HepG2 (cell line): Measurements from ENCODE around the gene IFNK. TPM values are rescaled to one million over a fixed set of nuclear protein-coding genes. Genes with fewer than 3 reads are reported as not detected.

Source experiments
- ATAC-seq: fragments of 200-7000 bp; cut with Tn5 transposase; 3 replicates; pipeline ENCODE4 v1.9.1; 2020; ENCODE audit warnings: mild to moderate bottlenecking, moderate library complexity
- BruUV-seq: library from RNA; stranded (reverse); fragments of 400-500 nt; replicated peaks from 2 replicates; lab custom pipeline; 2021; lab: Mats Ljungman, UMichigan
- CTCF ChIA-PET: fragments of 300-600 bp; formaldehyde crosslinking; extraction: SDS; loops from one replicate; lab custom pipeline; 2021; ENCODE audit warnings: low total read pairs, inconsistent platforms, low intra/inter-chr PET ratio; lab: Yijun Ruan, JAX
- POLR2A ChIA-PET: fragments of 350-600 bp; sonication (Branson Sonifier 250); formaldehyde crosslinking; loops from one replicate; lab custom pipeline; 2020; ENCODE audit warnings: antibody characterized with exemption, inconsistent platforms; lab: Yijun Ruan, JAX
- DNase-seq: peaks from one replicate; pipeline ENCODE4 v3.0.0-alpha.2; 2015; ENCODE audit warnings: low spot score
- FAIRE-seq: peaks from 3 replicates; lab custom pipeline; 2011; peaks lifted over from hg19 to GRCh38; lab: Jason Lieb, UNC
- H2AFZ ChIP-seq: one replicate; pipeline ENCODE4 v1.6.1; 2011; ENCODE audit warnings: low read length, inconsistent platforms
- H3K27ac ChIP-seq: fragments of 300-600 bp; 3 replicates; pipeline ENCODE4 v1.8.0; 2011; ENCODE audit warnings: mixed run types, mild to moderate bottlenecking, mixed read lengths, low read length, inconsistent platforms; ENCODE audit not compliant: insufficient read depth; ENCODE audit errors: extremely low read length
- H3K27me3 ChIP-seq, 2 experiments: fragments of 200-600 bp in 1 of 2; 2 replicates in 1 of 2; 3 replicates in 1 of 2; pipeline versions ENCODE4 v1.6.0 to v1.8.0; 2011; ENCODE audit warnings: low read length in 2 of 2, mild to moderate bottlenecking in 2 of 2, moderate library complexity in 2 of 2, inconsistent platforms in 1 of 2; ENCODE audit not compliant: insufficient read depth in 2 of 2, control insufficient read depth in 1 of 2
- H3K36me3 ChIP-seq, 2 experiments: fragments of 200-600 bp in 1 of 2; replicated peaks in 1 of 2; 2 replicates in 1 of 2; 3 replicates in 1 of 2; pipeline versions ENCODE4 v1.5.1 to v1.8.0; 2011; ENCODE audit warnings: low read length in 2 of 2, inconsistent platforms in 1 of 2; ENCODE audit not compliant: insufficient read depth in 2 of 2, control insufficient read depth in 1 of 2
- H3K4me1 ChIP-seq: 2 replicates; pipeline ENCODE4 v1.5.1; 2012; ENCODE audit warnings: low read length, inconsistent platforms; ENCODE audit not compliant: insufficient read depth
- H3K4me2 ChIP-seq: 2 replicates; pipeline ENCODE4 v1.6.0; 2011; ENCODE audit warnings: low read depth, low read length, inconsistent platforms
- H3K4me3 ChIP-seq, 3 experiments: fragments of 200-600 bp in 1 of 3; sonication (generic), shearing (Covaris generic) in 1 of 3; replicated peaks in 1 of 3; 2 replicates each; pipeline ENCODE4 v1.5.1; 2011 to 2016; ENCODE audit warnings: low read length in 3 of 3, inconsistent platforms in 2 of 3, low read depth in 2 of 3, mild to moderate bottlenecking in 2 of 3, control low read depth in 1 of 3, mixed read lengths in 1 of 3; ENCODE audit not compliant: insufficient read depth in 1 of 3
- H3K79me2 ChIP-seq: one replicate; pipeline ENCODE4 v1.6.1; 2011; ENCODE audit warnings: low read length, inconsistent platforms; ENCODE audit not compliant: insufficient read depth
- H3K9ac ChIP-seq: 2 replicates; pipeline ENCODE4 v1.6.0; 2011; ENCODE audit warnings: mild to moderate bottlenecking, low read depth, low read length, inconsistent platforms; ENCODE audit not compliant: insufficient read depth
- H3K9me3 ChIP-seq: 2 replicates; pipeline ENCODE4 v1.5.1; 2012; ENCODE audit warnings: mild to moderate bottlenecking, low read length
- H4K20me1 ChIP-seq: 2 replicates; pipeline ENCODE4 v1.6.0; 2011; ENCODE audit warnings: inconsistent platforms, mild to moderate bottlenecking, low read length, moderate library complexity; ENCODE audit not compliant: insufficient read depth
- ASH2L ChIP-seq: fragments of 300-600, 200-600 bp; sonication (generic); IDR thresholded peaks from 2 replicates; pipeline ENCODE4 v1.7.0; 2017; ENCODE audit warnings: low read depth, mild to moderate bottlenecking, moderate library complexity, mixed read lengths, low read length; ENCODE audit not compliant: insufficient read length
- ETV6 ChIP-seq: sonication (generic); formaldehyde crosslinking; conservative IDR thresholded peaks from 2 replicates; pipeline ENCODE4 v1.4.0; 2020; ENCODE audit warnings: missing genetic modification reagents
- GABPB1 ChIP-seq: IDR thresholded peaks from 2 replicates; pipeline ENCODE4 v1.6.1; 2016; ENCODE audit warnings: mild to moderate bottlenecking, missing genetic modification reagents, moderate library complexity, missing compliant biosample characterization
- KDM3A ChIP-seq: IDR thresholded peaks from 2 replicates; pipeline ENCODE4 v1.6.1; 2018; ENCODE audit warnings: low read depth, missing compliant biosample characterization
- NAIF1 ChIP-seq: sonication (generic); formaldehyde crosslinking; IDR thresholded peaks from 2 replicates; pipeline ENCODE4 v1.5.0; 2020; ENCODE audit warnings: mild to moderate bottlenecking, missing genetic modification reagents, borderline replicate concordance
- ZNF382 ChIP-seq: sonication (generic); formaldehyde crosslinking; IDR thresholded peaks from 2 replicates; pipeline ENCODE4 v1.5.0; 2020; ENCODE audit warnings: missing genetic modification reagents, mild to moderate bottlenecking, borderline replicate concordance
- ZNF441 ChIP-seq: sonication (generic); formaldehyde crosslinking; IDR thresholded peaks from 2 replicates; pipeline ENCODE4 v1.7.0; 2021; ENCODE audit warnings: missing genetic modification reagents, borderline replicate concordance
- ZNF549 ChIP-seq: sonication (generic); formaldehyde crosslinking; IDR thresholded peaks from 2 replicates; pipeline ENCODE4 v1.5.0; 2020; ENCODE audit warnings: missing genetic modification reagents
- ZNF709 ChIP-seq: sonication (generic); formaldehyde crosslinking; IDR thresholded peaks from 2 replicates; pipeline ENCODE4 v1.5.0; 2020; ENCODE audit warnings: mild to moderate bottlenecking, missing genetic modification reagents
- ZSCAN25 ChIP-seq: sonication (generic); formaldehyde crosslinking; IDR thresholded peaks from 2 replicates; pipeline ENCODE4 v1.8.0; 2022; ENCODE audit warnings: mild to moderate bottlenecking, missing genetic modification reagents
- ZSCAN31 ChIP-seq: sonication (generic); formaldehyde crosslinking; IDR thresholded peaks from 2 replicates; pipeline ENCODE4 v1.5.0; 2020; ENCODE audit warnings: low read depth, mild to moderate bottlenecking, missing genetic modification reagents
- WGBS: methylation state at CpG from one replicate; pipeline ENCODE4 v1.1.6; 2017; ENCODE audit warnings: low lambda C conversion rate; 5-methylcytosine and 5-hydroxymethylcytosine counted together
- in situ Hi-C: cut with HindIII; loops from 2 replicates; pipeline ENCODE4 v1.10.0; 2017; ENCODE audit warnings: low pct_unique_long_range_greater_than_20kb; ENCODE audit not compliant: extremely low pct_ligation_motif_present
- intact Hi-C: fragments of 100-400 bp; cut with micrococcal nuclease; formaldehyde crosslinking; loops from one replicate; pipeline ENCODE4 v1.10.0; 2022; ENCODE audit not compliant: unreplicated experiment
- polyA plus RNA-seq, 8 experiments: library from polyadenylated mRNA; depleted of rRNA in 3 of 8; stranded (reverse) in 7 of 8; unstranded in 1 of 8; fragments of >200 nt; fragmentation: Illumina TruSeq in 4 of 8; extraction: Trizol in 4 of 8; gene quantifications; 2 replicates each; pipeline versions ENCODE4 v1.2.1 to v1.2.3, GENCODE V29; 2011 to 2016; ENCODE audit warnings: low read depth in 4 of 8, missing spikeins in 1 of 8, mixed read lengths in 1 of 8; ENCODE audit not compliant: insufficient read depth in 1 of 8
- total RNA-seq, 5 experiments: library from RNA; depleted of rRNA; stranded (reverse); fragments of >200 nt; fragmentation: Illumina TruSeq; extraction: Trizol; gene quantifications; 2 replicates each; pipeline ENCODE4 v1.2.3, GENCODE V29; 2016; ENCODE audit warnings: low read depth in 1 of 5
- TF ChIP-seq, protein P1 (sequence below): sonication (generic); formaldehyde crosslinking; IDR thresholded peaks from 2 replicates; pipeline ENCODE4 v1.4.0; 2020; ENCODE audit warnings: mild to moderate bottlenecking, missing genetic modification reagents
- TF ChIP-seq, protein P2 (sequence below): sonication (generic); formaldehyde crosslinking; IDR thresholded peaks from 2 replicates; pipeline ENCODE4 v1.5.1; 2020; ENCODE audit warnings: mild to moderate bottlenecking, missing genetic modification reagents, moderate library complexity
- TF ChIP-seq, protein P3 (sequence below): sonication (generic); formaldehyde crosslinking; IDR thresholded peaks from 2 replicates; pipeline ENCODE4 v1.8.0; 2022; ENCODE audit warnings: mild to moderate bottlenecking, missing genetic modification reagents, moderate library complexity

IFNK gene
- total and polyA plus RNA-seq, 2 of the 13 experiments (the other 11 are each of a cell fraction or from before 2014, with no cell fraction given), result not detected

DNA sequence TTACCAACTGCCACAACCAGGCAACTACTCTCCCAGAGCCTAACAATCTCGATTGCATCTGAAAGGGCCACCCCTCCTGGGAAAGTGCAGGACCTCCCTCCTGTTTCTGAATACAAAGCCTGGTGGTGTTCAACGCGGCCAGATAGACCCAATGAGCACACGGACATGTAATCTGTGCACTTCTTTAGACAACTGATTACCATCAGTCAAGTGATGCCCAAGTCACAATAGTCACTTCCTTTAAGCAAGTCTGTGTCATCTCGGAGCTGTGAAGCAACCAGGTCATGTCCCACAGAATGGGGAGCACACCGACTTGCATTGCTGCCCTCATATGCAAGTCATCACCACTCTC is 48.5 kb downstream of the IFNK start (continued):
- TF ChIP-seq ZSCAN31 (CRISPR knock-in tag) (no peak), ASH2L (peak; percentile 2)
- TF ChIP-seq, all 625 proteins: peak for 3

DNA sequence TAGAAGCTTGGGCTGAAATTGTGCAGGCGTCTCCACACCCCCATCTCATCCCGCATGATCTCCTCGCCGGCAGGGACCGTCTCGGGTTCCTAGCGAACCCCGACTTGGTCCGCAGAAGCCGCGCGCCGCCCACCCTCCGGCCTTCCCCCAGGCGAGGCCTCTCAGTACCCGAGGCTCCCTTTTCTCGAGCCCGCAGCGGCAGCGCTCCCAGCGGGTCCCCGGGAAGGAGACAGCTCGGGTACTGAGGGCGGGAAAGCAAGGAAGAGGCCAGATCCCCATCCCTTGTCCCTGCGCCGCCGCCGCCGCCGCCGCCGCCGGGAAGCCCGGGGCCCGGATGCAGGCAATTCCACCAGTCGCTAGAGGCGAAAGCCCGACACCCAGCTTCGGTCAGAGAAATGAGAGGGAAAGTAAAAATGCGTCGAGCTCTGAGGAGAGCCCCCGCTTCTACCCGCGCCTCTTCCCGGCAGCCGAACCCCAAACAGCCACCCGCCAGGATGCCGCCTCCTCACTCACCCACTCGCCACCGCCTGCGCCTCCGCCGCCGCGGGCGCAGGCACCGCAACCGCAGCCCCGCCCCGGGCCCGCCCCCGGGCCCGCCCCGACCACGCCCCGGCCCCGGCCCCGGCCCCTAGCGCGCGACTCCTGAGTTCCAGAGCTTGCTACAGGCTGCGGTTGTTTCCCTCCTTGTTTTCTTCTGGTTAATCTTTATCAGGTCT is 49.0 kb downstream of the IFNK start, which contains the start of gene C9orf72:
TSS of gene C9orf72 (minus strand) at position 564 of the 716 bp plus-strand sequence. CDS start 6,361 bp downstream, outside the sequence.
- WGBS, result under 1% methylated on average over 17 of the region's 72 CpGs
- peak within 1 kb of the TSS; percentile 47 to 79 (median 60) for H3K4me3 ChIP-seq
- FAIRE-seq (no peak), ATAC-seq (peak; percentile 93), DNase-seq (peak; percentile 27)
- no peaks in the 10 kb centered on the region for H3K9me3 ChIP-seq
- peaks cover 50% of the 10 kb centered on the region for H3K4me1 ChIP-seq
- H3K79me2 ChIP-seq, result no peaks in the 10 kb centered on the region
- ChIA-PET CTCF (no interaction called here), POLR2A (no interaction called here)
- H3K27ac ChIP-seq, result peak within 1 kb of the TSS; percentile 73
- no TSS peak for BruUV-seq
- intact Hi-C loops, result no loop called here
- no peaks in the 10 kb centered on the region for H4K20me1 ChIP-seq
- in situ Hi-C loops, result no loop called here
- peak within 1 kb of the TSS; percentile 98 for H3K4me2 ChIP-seq
- H2AFZ ChIP-seq, result peak within 1 kb of the TSS; percentile 76
- H3K36me3 ChIP-seq, result no peaks in the 10 kb centered on the region; a peak in 1 of 5 replicates
- H3K27me3 ChIP-seq, result no peaks in the 10 kb centered on the region; a peak in 1 of 5 replicates
- H3K9ac ChIP-seq, result peak within 1 kb of the TSS; percentile 73
- TF ChIP-seq, protein P1, sequence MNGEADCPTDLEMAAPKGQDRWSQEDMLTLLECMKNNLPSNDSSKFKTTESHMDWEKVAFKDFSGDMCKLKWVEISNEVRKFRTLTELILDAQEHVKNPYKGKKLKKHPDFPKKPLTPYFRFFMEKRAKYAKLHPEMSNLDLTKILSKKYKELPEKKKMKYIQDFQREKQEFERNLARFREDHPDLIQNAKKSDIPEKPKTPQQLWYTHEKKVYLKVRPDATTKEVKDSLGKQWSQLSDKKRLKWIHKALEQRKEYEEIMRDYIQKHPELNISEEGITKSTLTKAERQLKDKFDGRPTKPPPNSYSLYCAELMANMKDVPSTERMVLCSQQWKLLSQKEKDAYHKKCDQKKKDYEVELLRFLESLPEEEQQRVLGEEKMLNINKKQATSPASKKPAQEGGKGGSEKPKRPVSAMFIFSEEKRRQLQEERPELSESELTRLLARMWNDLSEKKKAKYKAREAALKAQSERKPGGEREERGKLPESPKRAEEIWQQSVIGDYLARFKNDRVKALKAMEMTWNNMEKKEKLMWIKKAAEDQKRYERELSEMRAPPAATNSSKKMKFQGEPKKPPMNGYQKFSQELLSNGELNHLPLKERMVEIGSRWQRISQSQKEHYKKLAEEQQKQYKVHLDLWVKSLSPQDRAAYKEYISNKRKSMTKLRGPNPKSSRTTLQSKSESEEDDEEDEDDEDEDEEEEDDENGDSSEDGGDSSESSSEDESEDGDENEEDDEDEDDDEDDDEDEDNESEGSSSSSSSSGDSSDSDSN (CRISPR knock-in tag), result peak; percentile 59
- TF ChIP-seq, protein P2, sequence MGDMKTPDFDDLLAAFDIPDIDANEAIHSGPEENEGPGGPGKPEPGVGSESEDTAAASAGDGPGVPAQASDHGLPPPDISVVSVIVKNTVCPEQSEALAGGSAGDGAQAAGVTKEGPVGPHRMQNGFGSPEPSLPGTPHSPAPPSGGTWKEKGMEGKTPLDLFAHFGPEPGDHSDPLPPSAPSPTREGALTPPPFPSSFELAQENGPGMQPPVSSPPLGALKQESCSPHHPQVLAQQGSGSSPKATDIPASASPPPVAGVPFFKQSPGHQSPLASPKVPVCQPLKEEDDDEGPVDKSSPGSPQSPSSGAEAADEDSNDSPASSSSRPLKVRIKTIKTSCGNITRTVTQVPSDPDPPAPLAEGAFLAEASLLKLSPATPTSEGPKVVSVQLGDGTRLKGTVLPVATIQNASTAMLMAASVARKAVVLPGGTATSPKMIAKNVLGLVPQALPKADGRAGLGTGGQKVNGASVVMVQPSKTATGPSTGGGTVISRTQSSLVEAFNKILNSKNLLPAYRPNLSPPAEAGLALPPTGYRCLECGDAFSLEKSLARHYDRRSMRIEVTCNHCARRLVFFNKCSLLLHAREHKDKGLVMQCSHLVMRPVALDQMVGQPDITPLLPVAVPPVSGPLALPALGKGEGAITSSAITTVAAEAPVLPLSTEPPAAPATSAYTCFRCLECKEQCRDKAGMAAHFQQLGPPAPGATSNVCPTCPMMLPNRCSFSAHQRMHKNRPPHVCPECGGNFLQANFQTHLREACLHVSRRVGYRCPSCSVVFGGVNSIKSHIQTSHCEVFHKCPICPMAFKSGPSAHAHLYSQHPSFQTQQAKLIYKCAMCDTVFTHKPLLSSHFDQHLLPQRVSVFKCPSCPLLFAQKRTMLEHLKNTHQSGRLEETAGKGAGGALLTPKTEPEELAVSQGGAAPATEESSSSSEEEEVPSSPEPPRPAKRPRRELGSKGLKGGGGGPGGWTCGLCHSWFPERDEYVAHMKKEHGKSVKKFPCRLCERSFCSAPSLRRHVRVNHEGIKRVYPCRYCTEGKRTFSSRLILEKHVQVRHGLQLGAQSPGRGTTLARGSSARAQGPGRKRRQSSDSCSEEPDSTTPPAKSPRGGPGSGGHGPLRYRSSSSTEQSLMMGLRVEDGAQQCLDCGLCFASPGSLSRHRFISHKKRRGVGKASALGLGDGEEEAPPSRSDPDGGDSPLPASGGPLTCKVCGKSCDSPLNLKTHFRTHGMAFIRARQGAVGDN (CRISPR knock-in tag), result peak; percentile 62; the same call in 1 of the 2 replicates
- TF ChIP-seq ETV6 (CRISPR knock-in tag), result no peak
- TF ChIP-seq, protein P3, sequence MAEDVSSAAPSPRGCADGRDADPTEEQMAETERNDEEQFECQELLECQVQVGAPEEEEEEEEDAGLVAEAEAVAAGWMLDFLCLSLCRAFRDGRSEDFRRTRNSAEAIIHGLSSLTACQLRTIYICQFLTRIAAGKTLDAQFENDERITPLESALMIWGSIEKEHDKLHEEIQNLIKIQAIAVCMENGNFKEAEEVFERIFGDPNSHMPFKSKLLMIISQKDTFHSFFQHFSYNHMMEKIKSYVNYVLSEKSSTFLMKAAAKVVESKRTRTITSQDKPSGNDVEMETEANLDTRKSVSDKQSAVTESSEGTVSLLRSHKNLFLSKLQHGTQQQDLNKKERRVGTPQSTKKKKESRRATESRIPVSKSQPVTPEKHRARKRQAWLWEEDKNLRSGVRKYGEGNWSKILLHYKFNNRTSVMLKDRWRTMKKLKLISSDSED (CRISPR knock-in tag), result no peak
- 0 out of 2 replicates have a peak, but pooled peaks have one; percentile 33 for TF ChIP-seq ZSCAN25 (CRISPR knock-in tag)
- no peak for TF ChIP-seq ZNF382 (CRISPR knock-in tag)
- TF ChIP-seq KDM3A (CRISPR knock-in tag), result 0 out of 2 replicates have a peak, but pooled peaks have one; percentile 5
- TF ChIP-seq ZNF709 (CRISPR knock-in tag), result 0 out of 2 replicates have a peak, but pooled peaks have one; percentile 20
- no peak for TF ChIP-seq ZNF549
- TF ChIP-seq NAIF1 (CRISPR knock-in tag), result 0 out of 2 replicates have a peak, but pooled peaks have one; percentile 11
- peak; percentile 17; the same call in 1 of the 2 replicates for TF ChIP-seq ZNF441 (CRISPR knock-in tag)
- TF ChIP-seq GABPB1 (CRISPR knock-in tag), result peak; percentile 48; the same call in 1 of the 2 replicates
